UCSD-AML1 (cell line): ENCODE results near the gene NXPH1.

Experiments used
- DNase-seq: peaks from one replicate; lab custom pipeline; 2025; ENCODE audit not compliant: unreplicated experiment; lab: John Stamatoyannopoulos, UW

NXPH1 gene

GRCh38 chr7:8491544-8492489 lies 58.4 kb downstream of the NXPH1 start:
- DNase-seq, result no peak

DNA sequence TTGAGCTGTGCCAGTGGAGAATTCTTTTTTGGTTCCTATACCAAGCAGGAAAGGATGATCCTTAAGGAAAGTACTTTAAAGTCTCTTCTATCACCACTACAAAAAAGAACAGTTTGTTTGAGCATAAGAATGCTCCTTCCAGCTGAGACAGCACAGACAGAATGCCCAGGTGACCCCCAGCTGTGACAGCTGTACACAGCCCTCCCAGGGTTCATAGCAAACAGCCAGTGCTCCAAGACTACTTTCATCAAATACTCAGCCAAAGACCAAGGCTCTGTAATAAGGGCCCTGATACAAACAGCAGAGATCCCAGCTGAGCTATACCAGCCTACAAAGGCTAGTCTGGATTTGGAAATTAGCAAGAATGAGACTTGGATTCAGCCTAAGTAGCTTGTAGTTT lies 65.7 kb downstream of the NXPH1 start:
- no peak for DNase-seq

DNA sequence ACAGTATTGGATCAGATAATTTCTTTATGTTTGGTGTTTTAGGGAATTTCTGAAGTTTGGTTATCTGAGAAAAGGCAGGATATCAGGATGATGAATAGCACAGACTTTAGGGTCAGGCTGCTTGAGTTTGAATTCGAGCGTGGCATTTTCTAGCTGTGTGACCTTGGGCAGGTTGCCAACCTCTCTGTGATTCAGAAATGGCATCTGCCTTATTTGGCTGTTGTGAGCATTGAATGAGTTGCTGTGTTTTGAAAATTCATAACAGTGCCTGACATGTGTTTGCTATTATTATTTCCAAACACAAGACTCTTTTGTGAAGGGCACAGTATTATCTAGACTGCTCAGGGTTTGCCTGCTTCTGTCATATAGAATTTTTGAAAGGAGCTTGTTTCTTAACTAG lies 66.9 kb downstream of the NXPH1 start:
- DNase-seq, result no peak

GRCh38 chr7:8507566-8507965 lies 74.2 kb downstream of the NXPH1 start:
- no peak for DNase-seq

GRCh38 chr7:8509621-8510020 lies 76.2 kb downstream of the NXPH1 start:
- DNase-seq, result no peak

DNA sequence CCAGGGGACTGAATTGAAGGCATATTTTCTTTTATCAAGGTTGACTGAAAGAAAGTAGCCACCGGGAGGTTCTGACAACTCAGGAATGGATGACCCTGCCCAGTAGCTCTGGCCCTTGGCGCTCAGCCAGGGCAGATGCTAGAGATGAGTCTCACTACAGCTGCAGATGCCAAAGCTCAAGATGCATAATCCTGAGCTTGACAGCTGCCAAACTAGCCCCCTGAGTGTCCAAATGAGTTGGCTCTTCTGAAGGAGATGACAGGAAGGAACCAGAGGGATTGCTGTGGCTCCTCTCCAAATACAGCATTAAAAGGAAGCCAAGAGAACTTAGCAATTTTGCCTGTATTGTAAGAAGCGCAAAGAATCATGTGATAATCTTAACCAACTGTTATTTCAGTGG lies 78.4 kb downstream of the NXPH1 start:
- DNase-seq, result no peak

DNA sequence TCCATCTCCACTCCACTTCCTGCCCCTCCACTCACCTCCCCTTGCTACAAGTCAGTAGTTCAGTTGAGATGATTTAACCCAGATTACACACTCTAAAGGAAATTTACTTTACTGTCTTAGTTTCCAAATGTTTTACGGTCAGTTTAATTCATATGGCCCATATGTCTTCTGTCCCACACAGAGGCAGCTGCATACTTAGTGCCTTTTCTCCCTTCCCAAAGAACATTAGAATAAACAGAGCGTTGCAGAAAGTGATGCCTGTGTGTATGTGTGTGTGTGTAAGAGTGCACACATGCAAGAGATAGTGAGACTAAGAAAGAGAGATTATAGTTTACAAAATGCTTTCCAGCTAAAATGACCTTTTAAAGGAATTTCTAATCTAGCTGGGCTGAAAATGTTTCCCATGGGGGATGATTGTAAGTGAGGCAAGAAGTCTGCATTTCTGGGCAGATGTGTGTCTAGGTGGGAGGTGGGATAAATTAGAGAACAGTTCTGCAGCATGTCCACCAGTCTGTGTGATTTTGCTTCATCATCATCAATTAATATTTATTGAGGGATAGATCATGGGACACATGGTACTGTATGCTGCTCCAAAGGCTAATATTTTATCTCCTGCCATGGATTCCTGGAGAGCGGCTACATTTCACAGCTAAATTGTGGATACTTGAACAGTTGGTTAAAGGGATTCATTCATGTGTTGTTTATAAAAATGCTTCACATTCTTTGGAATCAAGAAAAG lies 81.5 kb downstream of the NXPH1 start:
- no peak for DNase-seq

DNA sequence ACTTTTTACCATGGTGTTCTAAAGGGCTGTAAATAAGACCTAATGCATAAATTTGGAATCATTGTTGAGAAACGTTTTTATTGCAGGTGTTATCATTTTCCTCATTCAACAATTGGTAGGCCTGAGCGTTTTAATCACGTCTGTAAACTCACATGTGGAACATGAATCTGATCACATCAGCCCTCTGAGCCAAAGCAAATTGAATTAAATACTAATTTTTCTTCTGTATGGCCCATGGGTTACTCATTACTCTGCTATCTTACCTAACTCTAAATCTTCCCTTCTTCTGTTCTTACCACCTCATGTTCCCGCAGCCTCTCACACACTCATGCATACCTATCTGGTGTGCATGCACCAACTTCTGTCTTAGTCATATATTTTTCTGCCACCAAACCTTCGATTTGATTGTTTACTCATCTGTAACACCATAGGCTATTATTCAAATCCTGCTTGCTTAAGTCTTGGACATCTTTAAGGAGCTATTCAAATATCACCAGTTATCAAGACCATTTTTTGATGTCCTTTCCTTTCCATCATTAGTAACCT lies 82.3 kb downstream of the NXPH1 start:
- no peak for DNase-seq

- no peak for DNase-seq
These were observed 83.6 kb downstream of the NXPH1 start for GRCh38 chr7:8516976-8517375.

DNA sequence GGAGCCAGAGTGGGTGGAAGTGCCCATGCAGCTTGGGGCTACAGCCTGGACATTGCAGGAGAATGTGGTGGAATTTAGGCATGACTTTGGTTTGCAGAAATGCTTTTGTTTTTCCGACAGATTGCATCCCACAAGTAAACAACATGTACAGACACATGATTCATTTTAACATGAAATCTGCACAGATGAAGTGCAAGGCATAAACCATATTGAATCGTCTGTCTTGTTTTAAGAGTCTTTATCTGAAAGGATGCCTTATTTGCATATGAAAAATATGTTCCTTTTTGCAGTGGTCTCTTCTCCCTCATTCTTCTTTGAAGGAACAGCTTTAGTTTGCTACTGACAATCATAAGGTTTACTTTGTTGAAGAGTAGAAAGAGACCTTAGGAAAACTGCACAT lies 94.9 kb downstream of the NXPH1 start:
- DNase-seq, result no peak

DNA sequence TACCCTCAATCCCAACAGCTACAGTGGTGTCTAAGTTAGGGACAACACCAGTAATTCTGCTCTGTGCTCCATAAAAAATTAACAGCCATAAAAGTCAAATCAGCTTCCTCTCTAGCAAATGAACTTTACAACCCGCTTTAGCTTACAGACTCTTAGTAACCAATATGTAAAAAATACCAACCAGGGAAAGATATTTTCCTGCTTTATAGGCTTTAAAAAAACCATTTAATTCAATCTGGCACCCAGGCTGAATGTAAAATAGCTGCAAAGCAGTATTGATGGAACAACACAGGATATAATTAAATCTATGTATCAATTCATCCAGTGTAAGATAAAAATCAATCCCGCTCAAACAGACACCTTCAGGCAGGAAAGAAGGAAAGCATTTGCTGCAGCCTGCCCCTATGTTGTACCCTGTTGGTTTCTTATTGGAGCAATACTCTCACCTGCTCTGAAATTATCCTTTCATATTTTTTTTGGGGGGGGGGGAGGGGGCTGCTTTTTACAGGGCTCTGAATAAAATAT lies 98.6 kb downstream of the NXPH1 start:
- no peak for DNase-seq

DNA sequence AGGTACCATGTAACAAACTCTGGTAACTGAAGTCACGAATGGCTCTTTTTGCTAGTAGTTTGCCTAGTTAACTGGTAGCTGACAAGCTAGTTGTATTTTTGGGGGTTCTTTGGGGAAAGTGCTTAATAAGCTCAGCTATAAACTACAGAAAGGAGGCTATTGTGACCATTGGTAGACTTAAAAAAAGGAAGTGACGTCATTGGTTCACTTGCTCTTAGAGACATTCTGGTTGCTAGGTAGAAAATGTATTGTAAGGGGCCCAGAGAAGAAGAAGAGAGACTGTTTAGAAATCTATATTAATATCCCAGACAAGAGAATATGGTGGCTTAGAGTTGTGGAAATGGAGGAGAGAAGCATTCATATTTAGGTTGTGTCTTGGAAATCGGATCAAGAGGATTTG lies 103.0 kb downstream of the NXPH1 start:
- DNase-seq, result no peak

DNA sequence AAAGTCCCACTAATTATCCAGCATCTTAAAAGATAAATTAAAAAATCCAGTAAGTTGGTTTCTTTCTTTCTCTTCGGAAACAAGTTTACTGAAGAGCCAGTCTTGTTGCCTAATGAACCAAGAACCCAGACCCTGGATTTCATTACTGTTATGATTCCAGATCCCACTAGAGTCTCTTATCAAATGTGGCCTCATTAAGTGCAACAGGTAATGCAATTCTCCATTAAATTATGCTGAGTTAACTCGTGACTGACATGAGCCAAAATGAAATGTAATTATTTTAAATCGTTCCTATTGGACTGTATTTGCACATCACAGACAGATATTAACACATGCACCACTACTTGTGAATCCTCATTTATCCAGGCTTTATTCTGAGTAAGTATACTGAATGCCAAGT lies 115.6 kb downstream of the NXPH1 start:
- DNase-seq, result no peak

DNA sequence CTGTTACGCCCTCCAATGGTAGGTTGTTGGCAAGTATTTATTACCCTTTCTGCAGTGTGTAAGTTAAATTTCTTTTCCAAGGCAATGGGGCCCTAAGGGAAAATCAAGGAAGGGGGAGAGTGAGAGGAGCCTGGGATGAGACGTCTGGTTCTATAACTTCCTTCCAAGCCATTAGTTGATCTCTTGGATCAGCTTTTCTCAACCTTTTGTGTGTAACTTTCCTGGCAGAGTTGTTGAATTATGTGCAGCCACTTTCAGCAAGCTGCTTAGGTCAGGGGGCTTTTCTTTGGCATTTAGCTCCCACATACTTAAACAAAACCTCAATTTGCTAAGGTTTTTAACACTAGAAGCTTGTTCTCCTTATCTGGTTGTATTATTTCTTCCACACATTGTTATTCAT lies 127.1 kb downstream of the NXPH1 start:
- no peak for DNase-seq

- no peak for DNase-seq
These were observed 128.0 kb downstream of the NXPH1 start for GRCh38 chr7:8561449-8561848.

- DNase-seq, result no peak
These were observed 130.9 kb downstream of the NXPH1 start for GRCh38 chr7:8564281-8564680.

DNA sequence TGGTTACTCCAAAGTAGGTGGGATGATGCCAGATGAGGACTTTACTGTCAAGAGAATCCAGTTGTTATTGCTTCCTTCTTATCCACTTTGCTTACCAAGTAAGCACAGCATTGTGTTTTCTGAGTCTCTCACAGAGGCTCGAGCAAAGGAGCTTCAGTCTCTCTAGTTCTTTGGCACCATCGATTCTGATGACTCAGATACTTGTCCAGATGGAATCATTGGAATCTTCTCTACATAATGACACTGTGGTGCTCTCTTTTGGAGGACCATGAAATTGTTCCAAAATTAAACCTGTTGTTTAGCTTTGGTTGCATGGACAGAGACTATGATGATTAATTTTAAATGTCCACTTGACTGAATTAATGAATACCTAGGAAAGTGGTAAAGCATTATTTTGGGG lies 132.6 kb downstream of the NXPH1 start:
- no peak for DNase-seq

GRCh38 chr7:8567626-8568025 lies 134.2 kb downstream of the NXPH1 start:
- DNase-seq, result no peak

DNA sequence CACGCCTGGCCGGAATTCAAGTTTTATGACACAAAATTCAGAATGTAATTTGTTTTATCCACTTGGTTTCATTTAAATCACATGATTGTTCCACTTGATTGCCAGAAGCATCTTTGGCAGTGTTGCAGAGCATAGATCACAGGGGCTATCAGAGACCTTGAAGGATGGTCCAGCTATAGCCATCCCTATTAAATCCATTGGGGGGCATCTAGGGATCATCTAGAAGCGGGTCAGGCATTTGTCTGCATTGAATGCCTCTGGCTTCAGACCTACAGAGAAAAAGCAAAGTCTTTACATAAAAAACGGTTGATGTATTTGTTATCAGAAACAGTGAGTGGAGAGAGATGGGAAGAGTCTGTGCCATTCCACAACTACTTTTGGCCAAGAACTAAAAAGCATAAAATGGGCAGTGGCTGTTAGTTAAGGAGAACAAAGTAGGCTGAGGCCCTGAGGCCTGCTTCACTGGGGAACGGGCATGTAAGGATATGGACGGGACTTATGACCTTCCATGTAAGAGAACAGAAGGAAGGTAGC lies 146.3 kb downstream of the NXPH1 start:
- no peak for DNase-seq

GRCh38 chr7:8581842-8582241 lies 148.4 kb downstream of the NXPH1 start:
- DNase-seq, result no peak

- no peak for DNase-seq
These were observed 149.3 kb downstream of the NXPH1 start for GRCh38 chr7:8582728-8583127.

GRCh38 chr7:8585591-8585990 lies 152.2 kb downstream of the NXPH1 start:
- DNase-seq, result no peak
